GM19395 (cell line): ENCODE measurements around the gene MLST8.

Source experiments
- ATAC-seq: cut with Tn5 transposase; IDR thresholded peaks from one replicate; pipeline ENCODE4 v1.9.1; 2021; ENCODE audit warnings: mild to moderate bottlenecking, moderate library complexity; ENCODE audit not compliant: unreplicated experiment

MLST8 gene

DNA sequence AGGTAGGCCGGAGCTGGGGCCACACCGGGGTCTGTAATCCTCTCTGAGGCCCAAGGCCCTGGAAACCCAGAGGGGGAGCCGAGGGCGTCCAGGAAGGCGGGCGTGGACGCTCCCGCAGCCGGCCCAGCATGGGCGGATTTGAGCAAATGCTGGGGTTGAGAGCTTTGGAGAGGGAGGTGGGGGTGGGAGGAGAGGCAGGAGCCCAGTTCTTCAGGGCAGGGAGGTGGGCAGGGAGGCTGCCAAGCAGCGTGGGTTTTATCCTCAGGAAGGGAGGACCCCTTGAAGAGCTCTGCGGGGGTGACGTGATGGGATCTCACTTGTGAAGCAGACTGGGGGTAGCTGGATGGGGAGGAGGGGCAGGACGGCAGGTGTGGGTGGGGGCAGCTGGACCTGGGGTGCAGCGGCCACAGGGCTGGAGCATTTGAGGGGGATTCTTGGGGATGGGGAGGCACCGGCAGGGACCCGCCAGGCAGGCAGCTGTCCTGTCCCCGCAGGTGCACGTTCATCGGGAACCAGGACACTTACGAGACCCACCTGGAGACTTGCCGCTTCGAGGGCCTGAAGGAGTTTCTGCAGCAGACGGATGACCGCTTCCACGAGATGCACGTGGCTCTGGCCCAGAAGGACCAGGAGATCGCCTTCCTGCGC lies 32.4 kb upstream of the MLST8 start:
- no peak for ATAC-seq

DNA sequence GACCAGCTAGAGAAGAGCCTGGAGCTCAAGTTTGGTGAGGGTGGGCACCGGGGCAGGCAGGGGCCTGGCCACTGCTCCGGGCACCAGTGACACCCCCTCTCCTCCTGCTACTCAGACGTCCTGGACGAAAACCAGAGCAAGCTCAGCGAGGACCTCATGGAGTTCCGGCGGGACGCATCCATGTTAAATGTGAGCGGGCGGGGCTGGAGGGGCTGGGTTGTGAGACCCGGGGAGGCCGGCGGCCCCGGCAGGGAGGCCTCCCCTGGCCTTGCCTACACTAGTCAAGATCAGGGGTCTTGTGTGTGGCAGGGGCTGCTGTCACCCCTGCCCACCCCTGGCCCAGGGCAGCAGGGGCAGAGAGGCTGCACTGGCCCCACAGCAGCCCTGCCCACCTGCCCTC lies 31.9 kb upstream of the MLST8 start:
- ATAC-seq = no peak

- ATAC-seq = no peak
Observed at GRCh38 chr16:2173916-2174315, 31.3 kb upstream of the MLST8 start.

DNA sequence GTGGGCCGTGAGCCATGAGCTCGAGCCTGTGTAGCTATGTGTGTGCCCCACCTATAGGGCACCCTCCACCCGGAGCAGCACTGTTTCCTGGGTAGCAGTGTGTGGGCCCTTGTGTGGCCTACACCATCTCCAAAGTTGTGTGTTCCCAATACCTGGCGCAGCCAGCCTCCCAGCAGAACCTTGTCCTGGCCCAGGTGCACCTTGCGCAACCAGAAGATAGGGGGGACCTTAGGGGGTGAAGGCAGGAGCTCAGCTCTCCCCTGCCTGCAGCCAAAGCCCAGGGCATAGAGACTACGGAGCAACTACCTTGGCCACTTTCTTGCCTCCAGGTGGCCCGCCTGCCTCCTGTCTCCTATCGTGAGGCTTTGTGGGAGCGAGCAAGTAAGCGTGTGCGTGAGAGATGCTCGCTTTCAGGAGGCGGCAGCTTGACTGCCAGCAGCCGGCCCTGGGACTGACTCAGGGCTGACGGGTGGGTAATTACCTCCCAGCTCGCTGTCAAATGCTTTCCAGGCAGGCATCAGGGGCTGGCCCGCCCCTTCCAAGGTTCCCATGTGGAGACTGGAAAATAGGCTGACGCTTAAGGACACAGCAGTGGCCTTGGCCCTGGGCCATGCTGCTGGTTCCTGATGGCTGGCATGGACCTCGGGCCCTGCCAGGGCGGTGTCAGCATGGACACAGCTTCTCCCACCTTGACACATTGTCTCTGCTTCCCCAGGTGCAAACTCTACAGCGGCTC lies 30.7 kb upstream of the MLST8 start:
- no peak for ATAC-seq

- no peak for ATAC-seq
Observed at GRCh38 chr16:2175454-2175853, 29.8 kb upstream of the MLST8 start.

DNA sequence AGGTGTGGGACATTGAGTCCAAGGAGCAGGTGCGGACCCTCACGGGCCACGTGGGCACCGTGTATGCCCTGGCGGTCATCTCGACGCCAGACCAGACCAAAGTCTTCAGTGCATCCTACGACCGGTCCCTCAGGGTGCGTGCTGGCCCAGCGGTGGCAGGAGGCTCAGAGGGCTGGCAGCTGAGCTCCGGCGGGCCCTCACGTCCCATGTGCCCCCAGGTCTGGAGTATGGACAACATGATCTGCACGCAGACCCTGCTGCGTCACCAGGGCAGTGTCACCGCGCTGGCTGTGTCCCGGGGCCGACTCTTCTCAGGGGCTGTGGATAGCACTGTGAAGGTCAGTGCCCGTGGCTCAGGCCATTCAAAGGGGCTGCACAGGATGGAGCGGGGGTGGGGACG lies 29.2 kb upstream of the MLST8 start:
- no peak for ATAC-seq

GRCh38 chr16:2177101-2177500 lies 28.2 kb upstream of the MLST8 start:
- ATAC-seq = no peak

GRCh38 chr16:2177561-2177960 lies 27.7 kb upstream of the MLST8 start:
- no peak for ATAC-seq

DNA sequence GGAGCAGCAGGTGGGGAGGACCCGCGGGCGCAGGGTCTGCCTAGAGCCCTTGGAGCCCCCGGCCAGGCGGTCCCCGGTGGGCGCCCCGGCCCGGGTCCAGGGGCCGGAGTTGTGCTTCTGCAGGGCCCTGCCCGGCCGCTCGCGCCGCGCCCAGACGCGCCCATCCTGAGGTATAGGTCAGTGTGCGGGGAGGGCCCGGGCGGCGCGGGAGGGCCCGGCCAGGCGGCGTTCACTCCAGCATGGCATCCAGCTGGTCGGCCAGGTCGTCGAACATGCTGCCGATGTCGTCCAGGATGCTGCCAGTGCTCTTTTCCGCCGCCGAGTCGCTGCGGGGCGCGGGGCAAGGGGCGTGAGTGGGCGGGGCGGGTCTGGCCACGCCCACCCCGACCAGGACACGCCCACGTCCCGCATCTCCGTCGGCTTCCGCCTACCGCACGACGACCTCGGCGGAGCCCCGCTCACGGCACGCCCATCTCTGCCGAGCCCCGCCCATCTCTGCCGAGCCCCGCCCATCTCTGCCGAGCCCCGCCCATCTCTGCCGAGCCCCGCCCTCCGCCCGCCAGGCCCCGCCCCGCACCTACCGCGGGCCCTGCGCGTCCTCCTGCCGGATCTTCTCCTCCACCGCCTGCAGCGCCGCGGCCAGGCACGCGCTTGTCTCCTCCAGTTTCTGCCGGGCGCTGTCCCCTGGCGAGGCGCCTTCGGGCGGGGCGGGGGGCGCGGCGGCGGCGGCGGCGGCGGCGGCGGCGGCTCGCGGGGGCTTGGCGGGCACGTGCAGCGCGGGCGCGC lies 26.7 kb upstream of the MLST8 start:
- no peak for ATAC-seq

- ATAC-seq = no peak
Observed at GRCh38 chr16:2179107-2179501, 26.1 kb upstream of the MLST8 start.

- no peak for ATAC-seq
Observed at GRCh38 chr16:2179576-2179975, 25.7 kb upstream of the MLST8 start.

DNA sequence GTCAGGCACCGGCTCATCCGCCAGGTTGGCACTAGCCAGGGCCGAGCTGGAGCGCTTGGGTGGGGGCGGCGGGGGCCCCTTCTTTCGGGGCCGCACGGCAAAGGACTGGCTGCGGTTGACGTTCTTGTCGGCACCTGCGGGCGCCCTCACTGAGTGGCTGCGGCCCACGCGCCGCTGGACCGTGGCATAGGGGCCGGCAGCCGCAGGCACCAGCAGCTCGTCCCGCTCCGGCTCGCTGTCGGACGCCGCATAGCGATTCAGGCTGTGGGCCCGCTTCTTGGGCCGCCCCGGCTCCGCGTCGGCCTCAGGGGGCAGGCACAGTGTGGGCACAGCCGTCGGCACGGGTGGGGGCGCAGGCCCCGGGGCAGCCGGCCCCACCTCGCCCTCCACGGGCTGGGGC lies 24.8 kb upstream of the MLST8 start:
- ATAC-seq = no peak

DNA sequence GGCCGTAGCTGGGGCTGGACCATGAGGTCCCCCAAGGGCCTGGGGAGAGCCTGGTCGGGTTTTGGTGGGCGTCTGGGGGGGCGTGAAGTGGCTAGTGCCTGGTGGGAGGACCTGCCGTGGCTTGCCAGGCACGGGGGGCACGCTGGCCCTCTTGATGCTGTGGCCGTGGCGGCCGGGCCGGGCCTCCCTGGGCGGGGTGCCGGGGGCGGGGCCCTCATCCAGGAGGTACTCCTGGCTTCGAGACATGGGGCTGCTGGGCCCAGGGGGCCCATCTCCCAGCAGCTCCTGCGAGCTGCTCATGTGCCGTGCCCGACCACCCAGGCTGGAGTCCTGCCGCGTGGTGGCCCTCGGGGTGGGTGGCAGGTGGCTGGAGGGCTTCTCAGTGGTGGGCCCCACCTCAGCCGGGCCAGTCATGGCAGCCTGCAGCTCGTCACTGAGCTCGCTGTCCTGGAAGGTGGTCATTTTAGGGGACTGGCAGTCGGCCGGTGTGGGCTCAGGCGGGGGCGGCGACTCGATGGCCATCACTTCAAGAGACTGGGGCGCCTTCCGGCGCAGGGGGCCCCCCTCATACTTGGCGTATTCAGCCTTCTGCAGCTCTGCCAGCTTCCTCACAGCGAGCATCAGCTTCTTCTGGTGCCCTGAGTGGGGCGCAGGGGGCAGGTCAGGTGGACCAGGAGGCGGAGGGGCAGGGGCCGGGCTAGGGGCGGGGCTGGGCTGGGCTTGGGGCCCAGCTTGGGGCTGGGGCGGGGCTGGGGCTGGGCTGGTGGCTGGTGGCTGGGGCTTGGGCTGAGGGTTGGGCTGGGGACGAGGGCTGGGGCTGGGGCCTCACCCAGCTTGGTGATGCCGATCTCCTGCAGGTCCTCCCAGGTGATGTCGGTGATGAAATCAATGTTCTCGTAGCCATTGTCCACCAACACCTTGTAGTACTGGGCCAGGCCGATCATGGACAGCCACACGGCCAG lies 24.0 kb upstream of the MLST8 start:
- no peak for ATAC-seq

GRCh38 chr16:2181952-2182351 lies 23.3 kb upstream of the MLST8 start:
- ATAC-seq = no peak

- no peak for ATAC-seq
Observed at GRCh38 chr16:2183671-2184070, 21.6 kb upstream of the MLST8 start.

- no peak for ATAC-seq
Observed at GRCh38 chr16:2184346-2184745, 20.9 kb upstream of the MLST8 start.

GRCh38 chr16:2184962-2185361 lies 20.3 kb upstream of the MLST8 start:
- ATAC-seq = no peak

DNA sequence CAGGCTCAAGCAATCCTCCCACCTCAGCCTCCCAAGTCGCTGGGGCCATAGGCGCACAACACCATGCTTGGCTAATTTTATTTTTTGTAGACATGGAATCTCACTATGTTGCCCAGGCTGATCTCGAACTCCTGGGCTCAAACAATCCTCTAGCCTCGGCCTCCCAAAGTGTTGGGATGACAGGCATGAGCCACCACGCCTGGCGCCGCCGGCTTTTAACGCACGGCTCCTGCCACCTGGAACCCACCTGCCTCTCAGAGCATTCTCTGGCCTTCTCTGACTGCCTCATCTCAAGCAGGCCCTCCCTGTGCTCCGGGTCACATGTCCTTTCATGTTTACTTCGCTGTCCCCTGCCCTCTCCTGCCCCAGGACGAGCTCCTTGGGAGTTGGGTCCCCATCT lies 19.2 kb upstream of the MLST8 start:
- no peak for ATAC-seq

DNA sequence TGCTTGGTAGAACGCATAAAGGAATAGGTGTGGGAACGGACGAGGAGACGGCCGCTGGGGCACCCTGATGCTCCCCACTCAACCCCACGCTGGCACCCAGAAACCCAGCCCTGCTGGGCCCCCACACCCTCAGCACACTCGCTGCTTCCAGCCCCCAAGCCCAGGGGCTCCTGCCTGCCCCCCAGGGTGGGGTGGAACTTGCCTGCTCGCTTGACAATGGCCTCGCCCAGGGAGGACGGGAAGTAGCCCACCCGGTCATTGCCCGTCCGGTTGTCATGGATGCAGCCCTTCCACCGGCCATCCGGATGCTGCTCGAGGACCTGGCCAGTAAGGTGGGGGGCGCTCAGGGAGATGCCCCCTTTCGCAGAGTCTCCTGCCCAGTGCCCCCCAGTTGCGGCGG lies 18.7 kb upstream of the MLST8 start:
- ATAC-seq = no peak

DNA sequence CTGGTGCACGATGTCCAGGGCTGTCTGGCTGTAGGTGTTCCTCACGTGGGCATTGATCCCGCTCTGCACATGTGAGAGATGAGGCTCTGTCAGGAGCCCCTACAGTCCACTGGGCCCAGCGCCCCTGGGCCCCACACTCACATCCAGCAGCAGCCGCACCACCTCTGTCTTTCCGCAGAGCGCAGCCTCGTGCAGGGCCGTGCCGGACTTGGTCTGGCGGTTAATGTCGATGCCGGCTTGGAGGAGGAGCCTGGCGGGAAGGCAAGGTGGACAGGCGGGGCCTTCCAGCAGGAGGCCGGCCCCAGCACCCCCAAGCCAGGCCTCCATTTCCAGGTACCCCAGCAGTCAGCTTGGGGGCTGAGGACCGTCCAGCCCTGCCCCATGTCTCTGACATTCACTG lies 18.0 kb upstream of the MLST8 start:
- no peak for ATAC-seq

DNA sequence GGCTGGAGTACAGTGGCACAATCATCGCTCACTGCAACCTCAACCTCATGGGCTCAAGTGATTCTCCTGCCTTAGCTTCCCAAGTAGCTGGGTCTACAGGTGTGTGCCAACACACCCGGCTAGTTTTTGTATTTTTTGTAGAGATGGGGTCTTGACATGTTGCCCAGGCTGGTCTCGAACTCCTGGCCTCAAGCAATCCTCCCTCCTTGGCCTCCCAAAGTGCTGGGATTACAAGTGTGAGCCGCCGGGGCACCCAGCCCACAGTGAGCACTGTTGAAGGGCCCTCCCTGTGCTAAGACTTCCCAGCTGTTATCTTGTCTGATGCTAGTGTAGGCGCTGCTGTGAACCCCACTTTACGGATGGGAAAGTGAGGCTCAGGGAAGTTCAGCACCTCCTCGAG lies 16.9 kb upstream of the MLST8 start:
- no peak for ATAC-seq
